Measurements from ENCODE around the gene TRIO. TPM values are rescaled to one million over a fixed set of nuclear protein-coding genes. Genes with fewer than 3 reads are reported as not detected.

The TRIO gene
- polyA plus RNA-seq, 3 donors, result 1.7 to 45.8 (median 2.1) TPM

- no peaks in the 10 kb centered on the region for H3K4me1 ChIP-seq (ENCODE audit: control insufficient read depth in 1 of 2, insufficient read depth in 2 of 2, low read length in 2 of 2)
- H3K27ac ChIP-seq (ENCODE audit: low read depth in 1 of 2, low read length in 2 of 2), result no peak overlapping the region
- Mint-ChIP-seq H3K9me3 (peaks cover 0 to 3% (median 0%) of the 10 kb centered on the region in 7 donors), H3K27me3 (ENCODE audit: low read depth in 3 of 3) (peaks cover 0 to 1% (median 0%) of the 10 kb centered on the region in 3 donors), H3K27ac (peak overlapping the region in 2 of 7 donors; percentile 6 to 8), H3K36me3 (peaks cover 75 to 94% of the 10 kb centered on the region in 2 donors), H3K4me1 (no peaks in the 10 kb centered on the region), H3K4me3 (no peak overlapping the region)
- intact Hi-C loops (cut with micrococcal nuclease), result no loop called here
- no peak overlapping the region for H3K4me2 ChIP-seq (replicated peaks; ENCODE audit: extremely low read depth, low read length, poor library complexity, severe bottlenecking)
- no peak overlapping the region for H2AFZ ChIP-seq (ENCODE audit: insufficient read depth, low read depth, low read length, poor library complexity, severe bottlenecking)
- H3K79me2 ChIP-seq (ENCODE audit: insufficient read depth, low read length), result no peaks in the 10 kb centered on the region
- H3K36me3 ChIP-seq (replicated peaks in 1 of 2; ENCODE audit: control insufficient read depth in 1 of 2, insufficient read depth in 2 of 2, low read length in 2 of 2), result peaks cover 82 to 96% of the 10 kb centered on the region in 2 donors
- no peak overlapping the region for H3K9ac ChIP-seq (ENCODE audit: insufficient read depth, low read length, poor library complexity, severe bottlenecking)
- H4K20me1 ChIP-seq (ENCODE audit: insufficient read depth, low read length), result peaks cover 6% of the 10 kb centered on the region
- TF ChIP-seq CTCF (IDR thresholded peaks at IDR 0.05), result no peak
- no peaks in the 10 kb centered on the region for H3K9me3 ChIP-seq (replicated peaks in 1 of 2; ENCODE audit: control insufficient read depth in 1 of 2, insufficient read depth in 1 of 2, low read length in 2 of 2)
- no peak overlapping the region for H3K4me3 ChIP-seq (replicated peaks in 1 of 3; ENCODE audit: low read depth in 2 of 3, low read length in 3 of 3)
- WGBS (ENCODE audit: insufficient coverage), result over 99% methylated on average over 11 of the region's 12 CpGs
- H3K27me3 ChIP-seq (ENCODE audit: control insufficient read depth in 2 of 2, insufficient read depth in 2 of 2, low read length in 2 of 2), result no peaks in the 10 kb centered on the region
- DNase-seq, result no peak
These were observed 276.5 kb downstream of the TRIO start for GRCh38 chr5:14419686-14420085.

GRCh38 chr5:14420101-14420811, 277.1 kb downstream of the TRIO start:
- peaks cover 6% of the 10 kb centered on the region for H4K20me1 ChIP-seq (ENCODE audit: insufficient read depth, low read length)
- H3K36me3 ChIP-seq (replicated peaks in 1 of 2; ENCODE audit: control insufficient read depth in 1 of 2, insufficient read depth in 2 of 2, low read length in 2 of 2), result peaks cover 79 to 96% of the 10 kb centered on the region in 2 donors
- H3K27me3 ChIP-seq (ENCODE audit: control insufficient read depth in 2 of 2, insufficient read depth in 2 of 2, low read length in 2 of 2), result no peaks in the 10 kb centered on the region
- intact Hi-C loops (cut with micrococcal nuclease), result no loop called here
- H3K4me3 ChIP-seq (replicated peaks in 1 of 3; ENCODE audit: low read depth in 2 of 3, low read length in 3 of 3), result no peak overlapping the region
- no peak for DNase-seq
- Mint-ChIP-seq H3K9me3 (peaks cover 0 to 3% (median 0%) of the 10 kb centered on the region in 7 donors), H3K27ac (peak overlapping the region in 3 of 7 donors; percentile 3 to 52 (median 33)), H3K4me3 (no peak overlapping the region), H3K4me1 (no peaks in the 10 kb centered on the region), H3K27me3 (ENCODE audit: low read depth in 3 of 3) (peaks cover 0 to 1% (median 0%) of the 10 kb centered on the region in 3 donors), H3K36me3 (peaks cover 75 to 94% of the 10 kb centered on the region in 2 donors)
- no peaks in the 10 kb centered on the region for H3K4me1 ChIP-seq (ENCODE audit: control insufficient read depth in 1 of 2, insufficient read depth in 2 of 2, low read length in 2 of 2)
- H3K4me2 ChIP-seq (replicated peaks; ENCODE audit: extremely low read depth, low read length, poor library complexity, severe bottlenecking), result no peak overlapping the region
- H2AFZ ChIP-seq (ENCODE audit: insufficient read depth, low read depth, low read length, poor library complexity, severe bottlenecking), result no peak overlapping the region
- H3K9me3 ChIP-seq (replicated peaks in 1 of 2; ENCODE audit: control insufficient read depth in 1 of 2, insufficient read depth in 1 of 2, low read length in 2 of 2), result no peaks in the 10 kb centered on the region
- TF ChIP-seq CTCF (IDR thresholded peaks at IDR 0.05), result no peak
- no peak overlapping the region for H3K9ac ChIP-seq (ENCODE audit: insufficient read depth, low read length, poor library complexity, severe bottlenecking)
- no peaks in the 10 kb centered on the region for H3K79me2 ChIP-seq (ENCODE audit: insufficient read depth, low read length)
- WGBS (ENCODE audit: insufficient coverage), result 86% methylated on average over 4 of the region's 7 CpGs
- no peak overlapping the region for H3K27ac ChIP-seq (ENCODE audit: low read depth in 1 of 2, low read length in 2 of 2)

Measured in CD14-positive monocyte (primary cell).